ENCODE data around the gene AADACL4. TPM values are rescaled to one million over a fixed set of nuclear protein-coding genes. Genes with fewer than 3 reads are reported as not detected.
"Not testable (repeated sequence)": the region's sequence is repeated elsewhere in the genome, so short reads cannot be mapped to it uniquely, and the experiment has no call there.

Gene AADACL4
- total and polyA plus RNA-seq, 2 donors from 2014 or later: 0.16 to 0.58 TPM

GRCh38 chr1:12644237-12644636 is 352 bp downstream of the AADACL4 start:
- Histone ChIP-seq H3K9me3 (ENCODE audit: control insufficient read depth in 2 of 3, insufficient read depth in 1 of 3, low read length in 3 of 3) (peaks cover 0 to 15% (median 0%) of the 10 kb centered on the region in 3 donors), H3K4me3 (ENCODE audit: low read length in 3 of 3) (no peak overlapping the region), H3K4me1 (ENCODE audit: control insufficient read depth in 2 of 3, insufficient read depth in 2 of 3, low read depth in 1 of 3, low read length in 3 of 3) (no peaks in the 10 kb centered on the region), H3K36me3 (ENCODE audit: control insufficient read depth in 2 of 3, insufficient read depth in 3 of 3, low read length in 3 of 3) (no peaks in the 10 kb centered on the region), H3K27ac (ENCODE audit: low read depth in 2 of 2, low read length in 2 of 2) (no peak overlapping the region), H3K27me3 (ENCODE audit: control insufficient read depth, insufficient read depth, low read length) (no peaks in the 10 kb centered on the region), H3K9ac (ENCODE audit: low read length in 3 of 3) (no peak overlapping the region)
- FAIRE-seq (no peak), DNase-seq (no peak)
- TF ChIP-seq CTCF (IDR thresholded peaks at IDR 0.05; ENCODE audit: borderline replicate concordance, extremely low read depth, insufficient read depth): no peak
- intact Hi-C loops (cut with DNase I): no loop called here

- Histone ChIP-seq H3K4me3 (ENCODE audit: low read length in 3 of 3) (no peak overlapping the region), H3K27ac (ENCODE audit: low read depth in 2 of 2, low read length in 2 of 2) (no peak overlapping the region), H3K36me3 (ENCODE audit: control insufficient read depth in 2 of 3, insufficient read depth in 3 of 3, low read length in 3 of 3) (no peaks in the 10 kb centered on the region), H3K9me3 (ENCODE audit: control insufficient read depth in 2 of 3, insufficient read depth in 1 of 3, low read length in 3 of 3) (peaks cover 0 to 15% (median 0%) of the 10 kb centered on the region in 3 donors), H3K4me1 (ENCODE audit: control insufficient read depth in 2 of 3, insufficient read depth in 2 of 3, low read depth in 1 of 3, low read length in 3 of 3) (peaks cover 0 to 4% (median 0%) of the 10 kb centered on the region in 3 donors), H3K27me3 (ENCODE audit: control insufficient read depth, insufficient read depth, low read length) (no peaks in the 10 kb centered on the region), H3K9ac (ENCODE audit: low read length in 3 of 3) (no peak overlapping the region)
- intact Hi-C loops (cut with DNase I): no loop called here
- TF ChIP-seq CTCF (IDR thresholded peaks at IDR 0.05; ENCODE audit: borderline replicate concordance, extremely low read depth, insufficient read depth): no peak
- DNase-seq: no peak
- no peak for FAIRE-seq
Observed at GRCh38 chr1:12644829-12645228, 944 bp downstream of the AADACL4 start.

DNA sequence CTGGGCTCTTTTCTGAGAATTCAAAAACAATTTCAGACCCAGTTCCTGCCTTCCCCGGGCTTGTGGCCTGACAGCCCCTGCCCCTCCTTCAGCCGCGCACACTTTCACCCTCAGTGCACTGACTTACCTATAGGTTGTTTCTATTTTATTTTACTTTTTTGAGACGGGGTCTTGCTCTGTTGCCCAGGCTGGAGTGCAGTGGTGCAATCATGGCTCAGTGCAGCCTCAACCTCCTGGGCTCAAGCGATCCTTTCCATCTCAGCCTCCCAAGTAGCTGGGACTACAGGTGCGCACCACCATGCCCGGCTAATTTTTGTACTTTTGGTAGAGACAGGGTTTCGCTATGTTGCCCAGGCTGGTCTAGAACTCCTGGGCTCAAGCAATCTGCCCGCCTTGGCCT is 1.5 kb downstream of the AADACL4 start:
- DNase-seq; H3K27ac ChIP-seq (ENCODE audit: low read depth in 2 of 2, low read length in 2 of 2); H3K4me3 ChIP-seq (ENCODE audit: low read length in 3 of 3); H3K9ac ChIP-seq (ENCODE audit: low read length in 3 of 3); H3K4me1 ChIP-seq (ENCODE audit: control insufficient read depth in 2 of 3, insufficient read depth in 2 of 3, low read depth in 1 of 3, low read length in 3 of 3); FAIRE-seq; H3K36me3 ChIP-seq (ENCODE audit: control insufficient read depth in 2 of 3, insufficient read depth in 3 of 3, low read length in 3 of 3); intact Hi-C loops (cut with DNase I); H3K27me3 ChIP-seq (ENCODE audit: control insufficient read depth, insufficient read depth, low read length): not testable (repeated sequence)
- peaks cover 0 to 10% (median 0%) of the 10 kb centered on the region in 3 donors for H3K9me3 ChIP-seq (ENCODE audit: control insufficient read depth in 2 of 3, insufficient read depth in 1 of 3, low read length in 3 of 3)

DNA sequence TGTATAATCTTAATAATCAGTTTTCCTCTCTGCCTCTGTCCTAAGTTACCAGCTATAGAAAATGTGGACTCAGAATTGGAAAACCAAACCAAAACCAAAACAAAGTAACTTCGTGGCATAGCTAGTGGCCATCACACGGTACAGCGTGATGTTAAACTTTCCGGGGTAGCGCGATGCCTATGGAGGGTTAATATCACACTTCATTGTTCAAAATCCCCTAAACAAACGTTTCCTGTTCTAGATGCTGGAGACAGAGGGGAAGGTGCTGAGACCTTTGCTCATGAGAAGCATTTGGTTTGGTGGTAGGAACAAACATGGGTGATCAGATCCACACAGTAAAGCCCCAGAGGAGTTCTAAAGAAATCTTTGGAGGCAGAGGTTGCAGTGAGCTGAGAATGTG is 4.9 kb downstream of the AADACL4 start:
- H3K9me3 ChIP-seq (ENCODE audit: control insufficient read depth in 2 of 3, insufficient read depth in 1 of 3, low read length in 3 of 3): no peaks in the 10 kb centered on the region
- H3K4me1 ChIP-seq (ENCODE audit: control insufficient read depth in 2 of 3, insufficient read depth in 2 of 3, low read depth in 1 of 3, low read length in 3 of 3): peaks cover 0 to 4% (median 0%) of the 10 kb centered on the region in 3 donors
- H3K27me3 ChIP-seq (ENCODE audit: control insufficient read depth, insufficient read depth, low read length): no peaks in the 10 kb centered on the region
- H3K9ac ChIP-seq (ENCODE audit: low read length in 3 of 3): no peak overlapping the region
- intact Hi-C loops (cut with DNase I): no loop called here
- FAIRE-seq: no peak
- no peak overlapping the region for H3K27ac ChIP-seq (ENCODE audit: low read depth in 2 of 2, low read length in 2 of 2)
- H3K4me3 ChIP-seq (ENCODE audit: low read length in 3 of 3): no peak overlapping the region
- no peak for TF ChIP-seq CTCF (IDR thresholded peaks at IDR 0.05; ENCODE audit: borderline replicate concordance, extremely low read depth, insufficient read depth)
- H3K36me3 ChIP-seq (ENCODE audit: control insufficient read depth in 2 of 3, insufficient read depth in 3 of 3, low read length in 3 of 3): no peaks in the 10 kb centered on the region
- DNase-seq: no peak
